ENCODE results near the gene CD58.

DNA sequence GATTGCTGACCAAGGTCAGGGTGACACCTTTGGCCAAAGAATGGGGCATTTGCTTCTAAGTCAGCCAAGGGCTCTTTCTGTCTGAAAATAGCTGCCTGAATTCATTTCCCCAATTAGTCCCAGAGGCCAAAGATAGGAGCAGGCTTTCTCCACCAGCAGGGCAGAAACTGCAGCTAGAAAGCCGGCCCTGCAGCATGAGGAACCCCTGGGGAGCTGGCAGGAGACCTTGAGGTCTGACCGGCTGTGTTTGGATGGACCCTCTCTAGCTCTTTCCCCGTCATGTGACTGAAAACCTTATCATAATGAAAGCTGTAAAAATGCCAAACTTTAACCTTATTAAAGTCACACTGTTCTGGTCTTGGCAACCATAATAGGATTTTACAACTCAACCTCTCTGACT, 93.4 kb downstream of the CD58 start:
- TF ChIP-seq, protein P1, sequence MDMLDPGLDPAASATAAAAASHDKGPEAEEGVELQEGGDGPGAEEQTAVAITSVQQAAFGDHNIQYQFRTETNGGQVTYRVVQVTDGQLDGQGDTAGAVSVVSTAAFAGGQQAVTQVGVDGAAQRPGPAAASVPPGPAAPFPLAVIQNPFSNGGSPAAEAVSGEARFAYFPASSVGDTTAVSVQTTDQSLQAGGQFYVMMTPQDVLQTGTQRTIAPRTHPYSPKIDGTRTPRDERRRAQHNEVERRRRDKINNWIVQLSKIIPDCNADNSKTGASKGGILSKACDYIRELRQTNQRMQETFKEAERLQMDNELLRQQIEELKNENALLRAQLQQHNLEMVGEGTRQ (CRISPR knock-in tag; IDR thresholded peaks at IDR 0.05), result no peak
- TF ChIP-seq SMAD4 (CRISPR knock-in tag; IDR thresholded peaks at IDR 0.05) (no peak), MYBL2 (CRISPR knock-in tag; IDR thresholded peaks at IDR 0.05) (no peak), TEAD1 (CRISPR knock-in tag; IDR thresholded peaks at IDR 0.05) (no peak), TCF7 (CRISPR knock-in tag; IDR thresholded peaks at IDR 0.05; ENCODE audit: low read depth) (no peak)
- TF ChIP-seq, protein P2, sequence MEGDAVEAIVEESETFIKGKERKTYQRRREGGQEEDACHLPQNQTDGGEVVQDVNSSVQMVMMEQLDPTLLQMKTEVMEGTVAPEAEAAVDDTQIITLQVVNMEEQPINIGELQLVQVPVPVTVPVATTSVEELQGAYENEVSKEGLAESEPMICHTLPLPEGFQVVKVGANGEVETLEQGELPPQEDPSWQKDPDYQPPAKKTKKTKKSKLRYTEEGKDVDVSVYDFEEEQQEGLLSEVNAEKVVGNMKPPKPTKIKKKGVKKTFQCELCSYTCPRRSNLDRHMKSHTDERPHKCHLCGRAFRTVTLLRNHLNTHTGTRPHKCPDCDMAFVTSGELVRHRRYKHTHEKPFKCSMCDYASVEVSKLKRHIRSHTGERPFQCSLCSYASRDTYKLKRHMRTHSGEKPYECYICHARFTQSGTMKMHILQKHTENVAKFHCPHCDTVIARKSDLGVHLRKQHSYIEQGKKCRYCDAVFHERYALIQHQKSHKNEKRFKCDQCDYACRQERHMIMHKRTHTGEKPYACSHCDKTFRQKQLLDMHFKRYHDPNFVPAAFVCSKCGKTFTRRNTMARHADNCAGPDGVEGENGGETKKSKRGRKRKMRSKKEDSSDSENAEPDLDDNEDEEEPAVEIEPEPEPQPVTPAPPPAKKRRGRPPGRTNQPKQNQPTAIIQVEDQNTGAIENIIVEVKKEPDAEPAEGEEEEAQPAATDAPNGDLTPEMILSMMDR (IDR thresholded peaks at IDR 0.05), result no peak
- TF ChIP-seq, protein P3, sequence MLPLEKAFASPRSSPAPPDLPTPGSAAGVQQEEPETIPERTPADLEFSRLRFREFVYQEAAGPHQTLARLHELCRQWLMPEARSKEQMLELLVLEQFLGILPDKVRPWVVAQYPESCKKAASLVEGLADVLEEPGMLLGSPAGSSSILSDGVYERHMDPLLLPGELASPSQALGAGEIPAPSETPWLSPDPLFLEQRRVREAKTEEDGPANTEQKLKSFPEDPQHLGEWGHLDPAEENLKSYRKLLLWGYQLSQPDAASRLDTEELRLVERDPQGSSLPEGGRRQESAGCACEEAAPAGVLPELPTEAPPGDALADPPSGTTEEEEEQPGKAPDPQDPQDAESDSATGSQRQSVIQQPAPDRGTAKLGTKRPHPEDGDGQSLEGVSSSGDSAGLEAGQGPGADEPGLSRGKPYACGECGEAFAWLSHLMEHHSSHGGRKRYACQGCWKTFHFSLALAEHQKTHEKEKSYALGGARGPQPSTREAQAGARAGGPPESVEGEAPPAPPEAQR (CRISPR knock-in tag; IDR thresholded peaks at IDR 0.05), result no peak
